Measurements from ENCODE around the gene TTLL11. TPM values are rescaled to one million over a fixed set of nuclear protein-coding genes. Genes with fewer than 3 reads are reported as not detected.

TTLL11 gene
- total RNA-seq, 4 donors from 2014 or later = 7.2 to 12.1 (median 9.9) TPM

- no peak for DNase-seq (ENCODE audit: low spot score in 2 of 2)
- 72% methylated on average over 4 of the region's 4 CpGs for WGBS
- no peaks in the 10 kb centered on the region for H3K4me1 ChIP-seq
Measured at GRCh38 chr9:121924700-121925099, 168.4 kb downstream of the TTLL11 start.

GRCh38 chr9:121921444-121921843 lies 171.7 kb downstream of the TTLL11 start:
- Histone ChIP-seq H3K9me3 (no peaks in the 10 kb centered on the region), H3K27ac (no peak overlapping the region), H3K4me3 (no peak overlapping the region), H3K27me3 (no peaks in the 10 kb centered on the region), H3K36me3 (no peaks in the 10 kb centered on the region), H3K4me1 (no peaks in the 10 kb centered on the region)
- 92% methylated on average over 1 of the region's 1 CpG for whole genome bisulfite sequencing
- no peak for DNase-seq (ENCODE audit: low spot score in 2 of 2)
- TF ChIP-seq POLR2AphosphoS5 (IDR thresholded peaks at IDR 0.05) (no peak), POLR2A (IDR thresholded peaks at IDR 0.05) (no peak), CTCF (IDR thresholded peaks at IDR 0.05) (no peak), EP300 (IDR thresholded peaks at IDR 0.05) (no peak)

More at GRCh38 chr9:121924700-121925099, 168.4 kb downstream of the TTLL11 start:
- Histone ChIP-seq H3K9me3 (no peaks in the 10 kb centered on the region), H3K4me3 (no peak overlapping the region), H3K36me3 (no peaks in the 10 kb centered on the region), H3K27me3 (no peaks in the 10 kb centered on the region), H3K27ac (no peak overlapping the region)
- TF ChIP-seq POLR2A (IDR thresholded peaks at IDR 0.05) = no peak
- no peak for TF ChIP-seq EP300 (IDR thresholded peaks at IDR 0.05)
- no peak for TF ChIP-seq CTCF (IDR thresholded peaks at IDR 0.05)
- TF ChIP-seq POLR2AphosphoS5 (IDR thresholded peaks at IDR 0.05) = no peak

GRCh38 chr9:121917375-121918335 lies 175.5 kb downstream of the TTLL11 start:
- WGBS = 93% methylated on average over 4 of the region's 4 CpGs
- no peak for DNase-seq (ENCODE audit: low spot score in 2 of 2)
- H3K9me3 ChIP-seq = no peaks in the 10 kb centered on the region

GRCh38 chr9:121915304-121915625 lies 177.8 kb downstream of the TTLL11 start:
- no peaks in the 10 kb centered on the region for H3K36me3 ChIP-seq
- no peaks in the 10 kb centered on the region for H3K27me3 ChIP-seq
- WGBS = 93% methylated on average over 4 of the region's 4 CpGs
- H3K27ac ChIP-seq = no peak overlapping the region
- TF ChIP-seq EP300 (IDR thresholded peaks at IDR 0.05) (no peak), POLR2A (IDR thresholded peaks at IDR 0.05) (no peak), CTCF (IDR thresholded peaks at IDR 0.05) (no peak), POLR2AphosphoS5 (IDR thresholded peaks at IDR 0.05) (no peak)
- no peak overlapping the region for H3K4me3 ChIP-seq
- no peak for DNase-seq (ENCODE audit: low spot score in 2 of 2)
- no peaks in the 10 kb centered on the region for H3K4me1 ChIP-seq
- no peaks in the 10 kb centered on the region for H3K9me3 ChIP-seq

More at GRCh38 chr9:121917375-121918335, 175.5 kb downstream of the TTLL11 start:
- Histone ChIP-seq H3K4me1 (no peaks in the 10 kb centered on the region), H3K27me3 (no peaks in the 10 kb centered on the region), H3K36me3 (no peaks in the 10 kb centered on the region), H3K27ac (no peak overlapping the region), H3K4me3 (no peak overlapping the region)
- TF ChIP-seq CTCF (IDR thresholded peaks at IDR 0.05) = no peak

- WGBS = 91% methylated on average over 4 of the region's 10 CpGs
- Histone ChIP-seq H3K27me3 (no peaks in the 10 kb centered on the region), H3K27ac (no peak overlapping the region), H3K4me3 (no peak overlapping the region), H3K36me3 (no peaks in the 10 kb centered on the region), H3K4me1 (no peaks in the 10 kb centered on the region), H3K9me3 (no peaks in the 10 kb centered on the region)
- DNase-seq (ENCODE audit: low spot score in 2 of 2) = no peak
- TF ChIP-seq POLR2AphosphoS5 (IDR thresholded peaks at IDR 0.05) (no peak), POLR2A (IDR thresholded peaks at IDR 0.05) (no peak), EP300 (IDR thresholded peaks at IDR 0.05) (no peak), CTCF (IDR thresholded peaks at IDR 0.05) (no peak)
Measured at GRCh38 chr9:121914604-121915303, 178.4 kb downstream of the TTLL11 start.

All from suprapubic skin (tissue), 4 donors.